ENCODE measurements around the gene WFIKKN1. TPM values are rescaled to one million over a fixed set of nuclear protein-coding genes. Genes with fewer than 3 reads are reported as not detected.

WFIKKN1 gene
- polyA plus RNA-seq, 1 donor: 0.76 TPM

- DNase-seq (ENCODE audit: low read depth): no peak
These were observed 43.6 kb downstream of the WFIKKN1 start for GRCh38 chr16:674214-674881.

- DNase-seq (ENCODE audit: low read depth): no peak
These were observed 44.4 kb downstream of the WFIKKN1 start, which contains the start of gene RHBDL1 for GRCh38 chr16:674968-675883. RHBDL1 (plus strand) TSS chr16:675671; CDS start chr16:675791, 120 bp downstream.

GRCh38 chr16:675884-676564 lies 45.2 kb downstream of the WFIKKN1 start:
- DNase-seq (ENCODE audit: low read depth): no peak

GRCh38 chr16:676565-676902 lies 45.7 kb downstream of the WFIKKN1 start:
- no peak for DNase-seq (ENCODE audit: low read depth)

GRCh38 chr16:676913-677312 lies 46.1 kb downstream of the WFIKKN1 start:
- no peak for DNase-seq (ENCODE audit: low read depth)

- DNase-seq (ENCODE audit: low read depth): no peak
These were observed 46.8 kb downstream of the WFIKKN1 start for GRCh38 chr16:677316-678190.

GRCh38 chr16:678209-678857 lies 47.5 kb downstream of the WFIKKN1 start:
- DNase-seq (ENCODE audit: low read depth): no peak

- no peak for DNase-seq (ENCODE audit: low read depth)
These were observed 48.4 kb downstream of the WFIKKN1 start for GRCh38 chr16:678858-679813.

- peak; percentile 38 for DNase-seq (ENCODE audit: low read depth)
These were observed 49.2 kb downstream of the WFIKKN1 start, which contains the start of gene STUB1 for GRCh38 chr16:679814-680624. STUB1 (plus strand) TSS chr16:680410; CDS start chr16:680526, 116 bp downstream.

GRCh38 chr16:680625-680945 lies 49.8 kb downstream of the WFIKKN1 start:
- DNase-seq (ENCODE audit: low read depth): no peak

GRCh38 chr16:680967-681745 lies 50.4 kb downstream of the WFIKKN1 start:
- DNase-seq (ENCODE audit: low read depth): no peak

GRCh38 chr16:681746-682427 lies 51.1 kb downstream of the WFIKKN1 start:
- no peak for DNase-seq (ENCODE audit: low read depth)

- DNase-seq (ENCODE audit: low read depth): no peak
These were observed 52.0 kb downstream of the WFIKKN1 start for GRCh38 chr16:682493-683395.

- no peak for DNase-seq (ENCODE audit: low read depth)
These were observed 52.7 kb downstream of the WFIKKN1 start for GRCh38 chr16:683396-684070.

Data from forelimb muscle (tissue), 1 donor.